OCI-LY3 (cell line): ENCODE results near the gene COX11.

ENCODE experiments used
- H2AFZ ChIP-seq: fragments of 200-600, 300-600 bp; shearing (Covaris generic); 2 replicates; pipeline ENCODE4 v1.6.0; 2014; ENCODE audit warnings: antibody characterized with exemption, low read depth, low read length
- H3K27ac ChIP-seq: fragments of 200-600, 300-600 bp; sonication (generic); 2 replicates; pipeline ENCODE4 v1.5.1; 2014; ENCODE audit warnings: mild to moderate bottlenecking, low read length, moderate library complexity, mixed read lengths
- H3K27me3 ChIP-seq: fragments of 200-600, 300-600 bp; sonication (generic); 2 replicates; pipeline ENCODE4 v1.6.1; 2014; ENCODE audit warnings: low read depth, low read length, mixed read lengths
- H3K36me3 ChIP-seq: fragments of 200-600, 300-600 bp; sonication (generic); replicated peaks from 2 replicates; pipeline ENCODE3; 2014; ENCODE audit warnings: low read depth, low read length, mixed read lengths
- H3K4me1 ChIP-seq: fragments of 300-600, 200-600 bp; sonication (generic); 2 replicates; pipeline ENCODE4 v1.6.1; 2014; ENCODE audit warnings: low read length, mixed read lengths
- H3K4me2 ChIP-seq: fragments of 200-600, 300-600 bp; sonication (generic); 2 replicates; pipeline ENCODE4 v1.6.1; 2014; ENCODE audit warnings: low read length, mixed read lengths
- H3K4me3 ChIP-seq: fragments of 300-600, 200-600 bp; sonication (generic); 2 replicates; pipeline ENCODE4 v1.5.1; 2014; ENCODE audit warnings: antibody characterized with exemption, mild to moderate bottlenecking, low read length, moderate library complexity
- H3K79me2 ChIP-seq: fragments of 300-600, 200-600 bp; shearing (Covaris generic); 2 replicates; pipeline ENCODE4 v1.6.1; 2014; ENCODE audit warnings: mild to moderate bottlenecking, low read length, mixed read lengths
- H3K9ac ChIP-seq: fragments of 300-600, 200-600 bp; shearing (Covaris generic); 2 replicates; pipeline ENCODE4 v1.6.0; 2014; ENCODE audit warnings: mild to moderate bottlenecking, low read length, moderate library complexity
- H3K9me3 ChIP-seq: fragments of 200-600, 300-600 bp; shearing (Covaris generic); 2 replicates; pipeline ENCODE4 v1.6.1; 2014; ENCODE audit warnings: low read length, mixed read lengths; ENCODE audit not compliant: insufficient read depth
- H4K20me1 ChIP-seq: fragments of 200-600, 300-600 bp; sonication (generic); 2 replicates; pipeline ENCODE4 v1.6.1; 2016; ENCODE audit warnings: low read length, mixed read lengths; ENCODE audit not compliant: insufficient read depth
- CTCF ChIP-seq: fragments of 200-600, 300-600 bp; sonication (generic); IDR thresholded peaks from 2 replicates; pipeline ENCODE4 v1.5.1; 2014; ENCODE audit warnings: antibody characterized with exemption, low read length, low read depth
- EZH2phosphoT487 ChIP-seq: fragments of 200-600 bp; shearing (Covaris generic); IDR thresholded peaks from 2 replicates; pipeline ENCODE4 v1.6.1; 2018; ENCODE audit warnings: antibody characterized with exemption, mixed run types, low read depth

COX11 gene

GRCh38 chr17:54950116-54950515 is 18.3 kb downstream of the COX11 start:
- no peaks in the 10 kb centered on the region for H3K4me1 ChIP-seq
- TF ChIP-seq CTCF (no peak), EZH2phosphoT487 (no peak)
- no peak overlapping the region for H3K9ac ChIP-seq
- no peak overlapping the region for H3K4me3 ChIP-seq
- no peaks in the 10 kb centered on the region for H3K36me3 ChIP-seq
- 0 out of 2 replicates have a peak, but pooled peaks cover 3% of the 10 kb centered on the region for H3K27me3 ChIP-seq
- H3K79me2 ChIP-seq = no peaks in the 10 kb centered on the region
- H3K27ac ChIP-seq = no peak overlapping the region
- H3K9me3 ChIP-seq = no peaks in the 10 kb centered on the region
- H4K20me1 ChIP-seq = no peaks in the 10 kb centered on the region
- H2AFZ ChIP-seq = no peak overlapping the region
- no peak overlapping the region for H3K4me2 ChIP-seq

- H3K4me2 ChIP-seq = no peak overlapping the region
These were observed 20.1 kb downstream of the COX11 start for GRCh38 chr17:54948380-54948779.

GRCh38 chr17:54947396-54947795 is 21.1 kb downstream of the COX11 start:
- no peak overlapping the region for H3K4me2 ChIP-seq
- no peaks in the 10 kb centered on the region for H3K9me3 ChIP-seq
- H4K20me1 ChIP-seq = no peaks in the 10 kb centered on the region
- no peaks in the 10 kb centered on the region for H3K36me3 ChIP-seq
- H3K4me1 ChIP-seq = no peaks in the 10 kb centered on the region
- H3K27ac ChIP-seq = no peak overlapping the region
- 0 out of 2 replicates have a peak, but pooled peaks cover 3% of the 10 kb centered on the region for H3K27me3 ChIP-seq
- no peak overlapping the region for H2AFZ ChIP-seq
- H3K79me2 ChIP-seq = no peaks in the 10 kb centered on the region
- TF ChIP-seq CTCF = no peak
- TF ChIP-seq EZH2phosphoT487 = no peak
- no peak overlapping the region for H3K9ac ChIP-seq
- no peak overlapping the region for H3K4me3 ChIP-seq

More at GRCh38 chr17:54948380-54948779, 20.1 kb downstream of the COX11 start:
- Histone ChIP-seq H3K4me3 (no peak overlapping the region), H3K9me3 (no peaks in the 10 kb centered on the region), H3K9ac (no peak overlapping the region), H3K27me3 (0 out of 2 replicates have a peak, but pooled peaks cover 3% of the 10 kb centered on the region), H3K4me1 (no peaks in the 10 kb centered on the region), H2AFZ (no peak overlapping the region), H3K36me3 (no peaks in the 10 kb centered on the region), H3K27ac (no peak overlapping the region), H4K20me1 (no peaks in the 10 kb centered on the region), H3K79me2 (no peaks in the 10 kb centered on the region)
- TF ChIP-seq CTCF (no peak), EZH2phosphoT487 (no peak)

GRCh38 chr17:54945671-54946070 is 22.8 kb downstream of the COX11 start:
- Histone ChIP-seq H3K9me3 (no peaks in the 10 kb centered on the region), H2AFZ (no peak overlapping the region), H4K20me1 (no peaks in the 10 kb centered on the region), H3K27ac (no peak overlapping the region), H3K79me2 (no peaks in the 10 kb centered on the region), H3K4me2 (no peak overlapping the region), H3K9ac (no peak overlapping the region), H3K27me3 (0 out of 2 replicates have a peak, but pooled peaks cover 3% of the 10 kb centered on the region), H3K4me1 (no peaks in the 10 kb centered on the region), H3K4me3 (no peak overlapping the region), H3K36me3 (no peaks in the 10 kb centered on the region)
- TF ChIP-seq CTCF (no peak), EZH2phosphoT487 (no peak)
